Activated T-cell treated with anti-CD3 and anti-CD28 coated beads, Interleukin-2, amount 50 U/mL, for 72 hours (primary cell): ENCODE results near the gene COL4A3. TPM values are rescaled to one million over a fixed set of nuclear protein-coding genes. Genes with fewer than 3 reads are reported as not detected.

Experiments used
- ATAC-seq, 2 donors: fragments of 150-1000 bp; cut with Tn5 transposase; replicated peaks in 1 of 2; 2 replicates each; pipeline ENCODE4 v1.10.0; 2021; ENCODE audit warnings: moderate library complexity in 2 of 2, mild to moderate bottlenecking in 1 of 2
- DNase-seq, 2 donors: peaks; one replicate each; pipeline ENCODE4 v3.0.0; 2021 to 2022; ENCODE audit warnings: mixed read lengths in 1 of 2
- H3K27ac Mint-ChIP-seq: one replicate; pipeline ENCODE4 v1.8.0; 2022; ENCODE audit warnings: mild to moderate bottlenecking, moderate library complexity, mixed read lengths
- H3K27me3 Mint-ChIP-seq: one replicate; pipeline ENCODE4 v1.8.0; 2022; ENCODE audit warnings: low read depth, mixed read lengths
- H3K36me3 Mint-ChIP-seq, 2 donors: one replicate each; pipeline ENCODE4 v1.8.0; 2022; ENCODE audit warnings: mixed read lengths in 2 of 2, mild to moderate bottlenecking in 1 of 2; ENCODE audit not compliant: insufficient read depth in 2 of 2
- H3K4me1 Mint-ChIP-seq: one replicate; pipeline ENCODE4 v1.8.0; 2022; ENCODE audit warnings: low read depth, mixed read lengths
- H3K4me3 Mint-ChIP-seq, 2 donors: one replicate each; pipeline ENCODE4 v1.8.0; 2022; ENCODE audit warnings: mild to moderate bottlenecking in 2 of 2, mixed read lengths in 2 of 2, moderate library complexity in 2 of 2
- H3K9me3 Mint-ChIP-seq, 2 donors: one replicate each; pipeline ENCODE4 v1.8.0; 2022; ENCODE audit warnings: mixed read lengths in 2 of 2
- total RNA-seq, 2 donors: library from RNA; stranded (reverse); gene quantifications; one replicate each; pipeline ENCODE4 v1.2.3, GENCODE V29; 2022

COL4A3 gene
- total RNA-seq, 2 donors from 2014 or later = 0.39 TPM; not detected in 1

DNA sequence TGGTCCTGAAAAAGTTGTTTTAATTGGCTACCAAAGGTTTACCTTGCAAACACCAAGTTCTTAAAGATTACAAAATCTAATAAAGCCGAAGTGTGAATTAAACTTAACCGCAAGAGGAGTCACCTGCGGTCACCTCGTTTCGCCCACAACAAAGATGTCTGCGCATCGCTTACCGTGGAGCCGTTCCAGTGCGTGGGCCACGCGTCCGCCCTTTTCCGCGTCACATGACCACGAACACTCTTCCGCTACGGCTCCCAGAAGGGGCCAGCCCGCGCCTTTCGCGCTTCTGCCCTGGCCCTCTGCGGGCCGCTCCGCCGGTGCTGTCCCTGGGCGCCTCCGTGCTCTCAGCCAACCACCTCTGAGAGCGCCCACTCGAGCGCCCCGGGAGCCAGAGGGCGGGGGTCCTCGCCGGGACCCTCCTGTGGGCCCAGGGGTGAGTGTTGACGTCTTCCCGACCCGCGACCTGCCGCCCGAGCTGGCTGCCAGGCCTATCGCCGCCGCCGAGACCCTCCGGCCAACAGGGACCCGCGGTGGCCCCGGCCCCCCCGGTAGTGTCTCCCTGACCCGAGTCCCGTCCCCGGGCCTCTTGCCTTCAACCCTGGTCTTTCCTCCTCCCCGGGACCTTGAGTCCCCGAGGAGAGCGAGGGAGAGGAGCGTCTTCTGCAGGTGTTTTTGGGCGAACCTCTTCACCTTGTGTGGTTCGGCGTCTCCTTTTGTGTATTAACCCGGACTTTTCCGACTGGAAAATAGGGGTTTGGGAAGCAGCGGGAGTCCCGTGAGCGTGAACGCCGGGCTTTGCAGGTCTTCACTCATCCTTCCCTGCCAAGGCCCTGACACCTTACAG lies 160.8 kb downstream of the COL4A3 start, which contains the start of gene MFF:
TSS of gene MFF (plus strand) at position 257 of the 844 bp plus-strand sequence. CDS start 5,415 bp downstream, outside the sequence.
- H3K4me3 Mint-ChIP-seq = peak within 1 kb of the TSS; percentile 93 to 96
- DNase-seq = peak; percentile 93 to 95
- peaks cover 0 to 8% of the 10 kb centered on the region in 2 donors for H3K36me3 Mint-ChIP-seq
- peaks cover 0 to 3% of the 10 kb centered on the region in 2 donors for H3K9me3 Mint-ChIP-seq
- peaks cover 12% of the 10 kb centered on the region for H3K27me3 Mint-ChIP-seq
- peak; percentile 99 for ATAC-seq
- H3K27ac Mint-ChIP-seq = peak within 1 kb of the TSS; percentile 95
- peaks cover 52% of the 10 kb centered on the region for H3K4me1 Mint-ChIP-seq

DNA sequence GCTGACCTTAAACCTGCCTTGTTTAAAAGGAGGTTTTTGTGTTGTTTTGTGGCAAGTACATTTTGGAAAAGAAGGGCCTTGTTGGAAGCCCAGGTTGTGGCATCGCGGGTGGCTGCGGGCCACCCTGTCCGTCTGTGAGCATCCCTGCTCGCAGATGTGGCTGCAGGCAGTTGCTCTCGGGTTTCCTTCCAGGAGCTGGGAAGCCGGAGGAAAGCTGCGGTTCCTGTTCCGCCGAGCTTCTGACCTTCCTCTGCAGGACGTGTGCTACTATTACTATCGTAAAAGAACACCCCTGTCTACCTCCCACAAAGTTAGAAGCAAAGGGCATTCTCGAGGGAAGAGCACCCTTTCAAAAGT lies 161.4 kb downstream of the COL4A3 start:
- ATAC-seq (no peak), DNase-seq (no peak)
- H3K27me3 Mint-ChIP-seq = peaks cover 12% of the 10 kb centered on the region
- H3K36me3 Mint-ChIP-seq = peaks cover 0 to 8% of the 10 kb centered on the region in 2 donors
- peaks cover 52% of the 10 kb centered on the region for H3K4me1 Mint-ChIP-seq
- peak overlapping the region; percentile 93 to 96 for H3K4me3 Mint-ChIP-seq
- peaks cover 0 to 3% of the 10 kb centered on the region in 2 donors for H3K9me3 Mint-ChIP-seq
- H3K27ac Mint-ChIP-seq = peak overlapping the region; percentile 95

DNA sequence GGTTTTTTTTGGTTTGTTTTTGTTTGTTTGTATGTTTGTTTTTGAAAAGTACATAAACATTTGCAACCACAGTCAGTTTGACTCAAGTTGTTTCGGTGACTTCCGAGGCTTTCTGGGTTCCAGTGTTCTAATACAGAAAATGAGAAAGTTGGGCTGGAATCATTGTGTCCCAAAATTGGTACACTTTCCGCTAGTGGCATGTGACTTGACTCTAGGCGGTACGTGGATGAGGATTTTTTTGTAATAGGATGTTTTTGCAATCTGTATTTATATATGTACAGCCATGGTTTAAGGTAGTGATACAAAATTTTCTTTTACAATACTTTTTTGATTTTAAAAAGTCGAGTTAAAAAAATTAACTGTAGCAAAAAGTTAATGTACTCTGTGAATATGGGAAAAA lies 162.4 kb downstream of the COL4A3 start:
- no peak for DNase-seq
- peak overlapping the region; percentile 38 for H3K27ac Mint-ChIP-seq
- H3K4me3 Mint-ChIP-seq = peak overlapping the region; percentile 66 to 93
- no peak for ATAC-seq
- H3K27me3 Mint-ChIP-seq = peaks cover 12% of the 10 kb centered on the region
- peaks cover 52% of the 10 kb centered on the region for H3K4me1 Mint-ChIP-seq
- no peaks in the 10 kb centered on the region for H3K9me3 Mint-ChIP-seq
- H3K36me3 Mint-ChIP-seq = peaks cover 0 to 8% of the 10 kb centered on the region in 2 donors

- Mint-ChIP-seq H3K27ac (peak overlapping the region; percentile 59), H3K27me3 (no peaks in the 10 kb centered on the region), H3K9me3 (no peaks in the 10 kb centered on the region), H3K4me1 (peaks cover 23% of the 10 kb centered on the region), H3K4me3 (peak overlapping the region in 1 of 2 donors; percentile 33), H3K36me3 (peaks cover 9 to 24% of the 10 kb centered on the region in 2 donors)
- DNase-seq (no peak), ATAC-seq (peak; percentile 45 to 55)
These were observed 171.3 kb downstream of the COL4A3 start for GRCh38 chr2:227335713-227336112.

DNA sequence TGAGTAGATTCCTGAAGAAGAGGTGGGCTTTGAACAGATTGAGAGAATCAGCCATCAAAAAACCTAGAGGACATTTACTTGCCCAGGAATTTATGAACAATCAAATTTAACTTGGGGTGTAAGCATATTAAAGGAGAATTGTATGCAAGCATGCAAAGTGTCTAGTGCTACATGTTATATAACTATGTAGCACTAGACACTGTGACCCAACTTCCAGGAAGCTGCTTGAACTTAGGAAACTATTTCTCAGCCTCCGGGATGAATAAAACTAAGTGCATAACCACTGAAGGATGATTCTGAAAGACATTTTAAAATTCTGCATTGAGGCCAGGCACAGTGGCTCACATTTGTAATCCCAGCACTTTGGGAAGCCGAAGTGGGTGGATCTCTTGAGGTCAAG lies 173.0 kb downstream of the COL4A3 start:
- Mint-ChIP-seq H3K4me1 (peaks cover 23% of the 10 kb centered on the region), H3K27ac (no peak overlapping the region), H3K4me3 (no peak overlapping the region), H3K9me3 (no peaks in the 10 kb centered on the region), H3K27me3 (no peaks in the 10 kb centered on the region), H3K36me3 (peaks cover 7 to 21% of the 10 kb centered on the region in 2 donors)
- ATAC-seq = no peak
- no peak for DNase-seq

- Mint-ChIP-seq H3K27me3 (no peaks in the 10 kb centered on the region), H3K27ac (no peak overlapping the region), H3K4me3 (no peak overlapping the region), H3K4me1 (peaks cover 21% of the 10 kb centered on the region), H3K9me3 (no peaks in the 10 kb centered on the region), H3K36me3 (peaks cover 6 to 16% of the 10 kb centered on the region in 2 donors)
- ATAC-seq (no peak), DNase-seq (no peak)
These were observed 174.7 kb downstream of the COL4A3 start for GRCh38 chr2:227339098-227339599.

GRCh38 chr2:227340106-227340505 lies 175.7 kb downstream of the COL4A3 start:
- DNase-seq = no peak
- Mint-ChIP-seq H3K4me1 (peaks cover 11% of the 10 kb centered on the region), H3K36me3 (peaks cover 6 to 14% of the 10 kb centered on the region in 2 donors), H3K27ac (no peak overlapping the region), H3K4me3 (no peak overlapping the region), H3K9me3 (no peaks in the 10 kb centered on the region), H3K27me3 (no peaks in the 10 kb centered on the region)
- ATAC-seq = no peak

- Mint-ChIP-seq H3K36me3 (peaks cover 1 to 3% of the 10 kb centered on the region in 2 donors), H3K27ac (no peak overlapping the region), H3K9me3 (no peaks in the 10 kb centered on the region), H3K4me1 (no peaks in the 10 kb centered on the region), H3K4me3 (no peak overlapping the region), H3K27me3 (no peaks in the 10 kb centered on the region)
- ATAC-seq (no peak), DNase-seq (no peak)
These were observed 177.1 kb downstream of the COL4A3 start for GRCh38 chr2:227341553-227341952.

GRCh38 chr2:227344231-227344630 lies 179.8 kb downstream of the COL4A3 start:
- Mint-ChIP-seq H3K27me3 (no peaks in the 10 kb centered on the region), H3K4me1 (no peaks in the 10 kb centered on the region), H3K9me3 (no peaks in the 10 kb centered on the region), H3K27ac (no peak overlapping the region), H3K4me3 (no peak overlapping the region), H3K36me3 (peaks cover 1 to 3% of the 10 kb centered on the region in 2 donors)
- ATAC-seq = no peak
- no peak for DNase-seq

- H3K36me3 Mint-ChIP-seq = peaks cover 1 to 3% of the 10 kb centered on the region in 2 donors
- no peak for DNase-seq
- H3K4me1 Mint-ChIP-seq = peaks cover 17% of the 10 kb centered on the region
- no peaks in the 10 kb centered on the region for H3K9me3 Mint-ChIP-seq
- no peak for ATAC-seq
- H3K27me3 Mint-ChIP-seq = no peaks in the 10 kb centered on the region
- H3K4me3 Mint-ChIP-seq = no peak overlapping the region
- no peak overlapping the region for H3K27ac Mint-ChIP-seq
These were observed 182.7 kb downstream of the COL4A3 start for GRCh38 chr2:227347117-227347516.

GRCh38 chr2:227348324-227348723 lies 183.9 kb downstream of the COL4A3 start:
- no peak overlapping the region for H3K4me3 Mint-ChIP-seq
- H3K27me3 Mint-ChIP-seq = no peaks in the 10 kb centered on the region
- peaks cover 0 to 2% of the 10 kb centered on the region in 2 donors for H3K36me3 Mint-ChIP-seq
- no peaks in the 10 kb centered on the region for H3K9me3 Mint-ChIP-seq
- no peak for ATAC-seq
- DNase-seq = no peak
- peaks cover 17% of the 10 kb centered on the region for H3K4me1 Mint-ChIP-seq
- H3K27ac Mint-ChIP-seq = no peak overlapping the region

DNA sequence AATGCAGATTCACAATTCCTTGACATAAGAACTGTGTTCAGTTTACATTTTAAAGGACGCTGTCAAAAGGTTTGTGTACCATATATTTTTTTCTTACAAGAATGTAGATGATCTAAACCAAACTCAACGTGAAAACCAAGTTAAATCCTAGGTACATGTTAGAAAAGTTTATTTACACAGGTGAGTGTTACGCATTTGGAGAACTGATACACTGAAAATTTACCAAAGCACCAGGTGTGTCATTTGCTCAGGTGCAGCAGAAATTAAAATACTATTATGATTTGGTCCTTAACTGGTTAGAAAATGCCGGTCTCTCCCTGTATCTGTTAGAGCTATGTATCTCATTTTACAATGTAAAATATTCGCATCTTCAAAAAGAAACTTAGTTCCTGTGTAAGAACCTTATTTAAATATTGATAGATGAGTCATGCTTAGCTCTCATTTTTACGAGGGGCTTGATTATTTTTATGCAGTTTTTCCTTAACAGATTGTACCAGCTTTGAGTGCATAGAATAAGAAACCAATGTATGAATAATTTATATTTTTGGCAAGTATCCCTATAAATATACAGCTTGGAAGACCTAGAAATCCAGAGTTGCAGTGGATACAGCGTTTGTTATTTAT lies 185.7 kb downstream of the COL4A3 start:
- H3K4me3 Mint-ChIP-seq = no peak overlapping the region
- no peaks in the 10 kb centered on the region for H3K27me3 Mint-ChIP-seq
- H3K9me3 Mint-ChIP-seq = no peaks in the 10 kb centered on the region
- ATAC-seq (no peak), DNase-seq (no peak)
- peaks cover 17% of the 10 kb centered on the region for H3K4me1 Mint-ChIP-seq
- peaks cover 0 to 2% of the 10 kb centered on the region in 2 donors for H3K36me3 Mint-ChIP-seq
- no peak overlapping the region for H3K27ac Mint-ChIP-seq

GRCh38 chr2:227351639-227352038 lies 187.2 kb downstream of the COL4A3 start:
- H3K4me3 Mint-ChIP-seq = peak overlapping the region; percentile 25 to 29
- DNase-seq (peak in 1 of 2 donors; percentile 6), ATAC-seq (peak; percentile 53 to 60)
- H3K4me1 Mint-ChIP-seq = peaks cover 17% of the 10 kb centered on the region
- no peaks in the 10 kb centered on the region for H3K27me3 Mint-ChIP-seq
- peaks cover 2% of the 10 kb centered on the region in 2 donors for H3K36me3 Mint-ChIP-seq
- peak overlapping the region; percentile 20 for H3K27ac Mint-ChIP-seq
- no peaks in the 10 kb centered on the region for H3K9me3 Mint-ChIP-seq
